G401 (cell line): Measurements from ENCODE around the gene SALL4. TPM values are rescaled to one million over a fixed set of nuclear protein-coding genes. Genes with fewer than 3 reads are reported as not detected.
"Not testable (repeated sequence)": the region's sequence is repeated elsewhere in the genome, so short reads cannot be mapped to it uniquely, and the experiment has no call there.

Experiments used
- DNase-seq: peaks from one replicate; pipeline ENCODE4 v3.0.0-alpha.2; 2015; ENCODE audit warnings: low spot score
- in situ Hi-C: cut with HindIII; loops from 2 replicates; pipeline ENCODE4 v1.10.0; 2016; ENCODE audit warnings: low sequenced_read_pairs, mixed read lengths
- total RNA-seq: library from RNA; depleted of rRNA; stranded (reverse); fragments of >200 nt; shearing (Covaris generic); gene quantifications from 2 replicates; pipeline ENCODE4 v1.2.3, GENCODE V29; 2014; rRNA removed

Gene SALL4
- total RNA-seq: 48.8 and 55.8 TPM in 2 replicates

DNA sequence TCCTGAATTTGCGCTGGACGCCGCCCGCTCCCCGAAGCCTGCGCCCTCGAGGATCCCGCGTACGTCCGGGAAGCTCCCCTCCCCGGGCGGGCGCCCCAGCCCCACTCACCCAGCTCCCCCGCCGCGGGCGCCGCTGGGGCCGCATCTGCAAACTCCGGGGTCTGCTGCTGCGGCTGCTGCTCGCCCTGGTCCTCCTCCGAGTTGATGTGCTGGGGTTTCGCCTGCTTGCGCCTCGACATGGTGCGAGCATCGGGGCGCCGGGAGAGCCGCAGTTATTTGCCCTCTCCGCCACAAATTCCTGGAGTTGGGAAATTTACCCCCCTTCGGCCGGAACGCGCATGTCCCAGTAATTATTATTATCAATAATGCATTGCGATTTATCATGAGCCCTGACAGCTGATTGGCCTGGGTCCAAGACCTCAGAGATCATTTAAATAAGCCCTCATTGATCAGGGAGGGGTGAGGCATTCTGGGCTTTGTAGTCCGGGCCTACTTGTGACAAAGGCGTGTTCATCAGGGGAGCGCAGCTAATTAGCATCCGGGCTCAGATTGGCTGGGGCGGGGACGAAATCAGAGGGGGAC, at the start of gene SALL4:
Gene SALL4 (minus strand): TSS at position 352 of the 582 bp plus-strand sequence. CDS start 113 bp downstream, at position 239.
- in situ Hi-C loops: no loop called here
- DNase-seq: peak; percentile 73

DNA sequence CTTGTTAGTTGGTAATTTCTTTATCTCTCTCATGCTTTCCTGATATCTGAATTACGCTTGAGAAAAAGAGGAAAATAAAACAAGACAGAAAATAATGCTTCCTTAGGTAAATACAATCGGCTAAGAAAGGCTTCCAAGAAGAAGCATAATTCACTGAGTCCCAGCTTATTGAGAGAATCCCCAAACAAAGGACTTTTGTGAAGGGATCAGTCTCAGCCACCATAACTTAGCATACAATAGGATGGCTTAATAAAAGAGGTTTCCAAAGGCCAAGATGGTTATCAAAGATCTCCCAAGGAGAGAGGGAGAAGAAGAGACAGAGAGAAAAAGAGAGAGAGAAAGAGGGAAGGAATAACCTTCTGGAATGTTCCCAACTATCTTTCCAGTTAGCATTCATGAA, 46.0 kb upstream of the SALL4 start:
- DNase-seq: no peak
- in situ Hi-C loops: no loop called here

DNA sequence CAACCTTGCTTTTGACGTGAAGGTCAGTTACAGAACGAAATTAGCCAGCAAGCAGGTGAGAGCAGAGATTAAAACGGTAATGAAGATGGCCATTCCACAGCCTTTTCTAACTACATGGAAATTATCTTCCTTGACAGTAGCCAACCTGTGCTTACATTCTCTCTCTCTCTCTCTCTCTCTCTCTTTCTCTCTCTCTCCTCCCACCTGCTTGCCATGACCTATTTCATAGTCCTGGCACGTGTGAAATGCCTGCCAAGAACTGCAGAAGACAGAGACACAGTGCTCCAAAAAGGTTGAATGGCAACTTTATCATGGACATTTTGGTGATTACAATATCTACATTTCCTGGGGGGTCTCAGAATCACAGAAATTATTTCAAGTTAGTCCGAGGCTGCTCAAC, 38.5 kb upstream of the SALL4 start:
- in situ Hi-C loops: no loop called here
- DNase-seq: peak; percentile 87

DNA sequence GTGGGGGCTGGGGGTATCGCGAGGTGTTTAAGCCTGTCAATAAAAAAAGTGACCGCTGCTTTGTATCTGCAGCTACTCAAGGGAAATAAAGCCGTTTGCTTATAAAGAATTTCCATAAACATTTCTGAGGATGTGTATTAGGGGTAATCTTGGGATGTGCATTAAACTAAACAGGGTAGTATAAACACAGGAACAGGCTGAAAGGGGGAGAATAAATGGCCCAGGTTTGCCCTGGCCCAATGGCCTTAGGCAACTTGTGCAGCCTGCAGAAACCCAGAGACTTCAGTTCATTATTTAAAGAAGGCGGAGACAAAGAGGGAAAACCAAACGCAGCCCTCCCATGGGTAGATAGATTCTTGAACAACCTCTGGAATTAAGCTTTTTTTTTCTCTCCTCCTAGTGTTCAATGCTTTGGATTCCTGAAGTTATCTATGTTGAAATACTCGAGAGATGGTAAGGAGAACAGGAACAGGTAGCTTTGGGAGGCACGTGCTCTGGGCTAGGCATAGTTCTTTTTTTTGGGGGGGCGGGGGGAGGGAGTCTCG, 35.6 kb upstream of the SALL4 start:
- in situ Hi-C loops: no loop called here
- no peak for DNase-seq

DNA sequence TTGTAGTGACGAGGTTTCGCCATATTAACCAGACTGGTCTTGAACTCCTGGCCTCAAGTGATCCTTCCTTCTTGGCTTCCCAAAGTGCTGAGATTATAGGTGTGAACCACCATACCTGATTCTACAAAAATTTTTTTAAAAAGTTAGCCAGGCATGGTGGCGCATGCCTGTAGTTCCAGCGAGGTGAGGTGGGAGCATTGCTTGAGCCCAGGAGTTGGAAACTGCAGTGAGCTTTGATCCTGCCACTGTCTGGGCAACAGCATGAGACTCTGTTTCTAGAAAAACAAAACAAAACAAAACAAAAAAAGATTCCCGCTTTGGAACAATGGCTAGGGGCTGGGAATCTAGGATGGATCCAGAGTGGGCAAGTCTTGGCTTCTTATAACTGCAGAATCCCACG, 35.1 kb upstream of the SALL4 start:
- in situ Hi-C loops: no loop called here
- no peak for DNase-seq

DNA sequence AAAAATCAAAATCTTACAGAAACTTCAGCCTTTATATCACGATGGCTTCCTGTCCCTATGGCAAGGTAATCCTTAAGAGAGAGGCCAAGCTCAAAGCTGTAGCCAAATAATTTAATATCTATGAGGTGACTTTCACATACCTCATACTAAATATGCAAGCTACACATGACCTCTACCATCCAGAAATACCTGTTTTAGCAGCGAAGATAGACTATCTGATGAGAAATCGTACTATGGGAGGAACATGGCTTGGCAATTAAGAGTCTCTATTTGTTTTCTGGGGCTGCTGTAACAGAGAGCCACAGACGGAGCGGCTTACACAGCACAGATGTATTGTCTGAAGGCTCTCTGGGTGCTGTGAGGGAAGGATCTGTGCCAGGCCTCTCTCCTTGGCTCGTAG, 31.0 kb upstream of the SALL4 start:
- no peak for DNase-seq
- in situ Hi-C loops: no loop called here

DNA sequence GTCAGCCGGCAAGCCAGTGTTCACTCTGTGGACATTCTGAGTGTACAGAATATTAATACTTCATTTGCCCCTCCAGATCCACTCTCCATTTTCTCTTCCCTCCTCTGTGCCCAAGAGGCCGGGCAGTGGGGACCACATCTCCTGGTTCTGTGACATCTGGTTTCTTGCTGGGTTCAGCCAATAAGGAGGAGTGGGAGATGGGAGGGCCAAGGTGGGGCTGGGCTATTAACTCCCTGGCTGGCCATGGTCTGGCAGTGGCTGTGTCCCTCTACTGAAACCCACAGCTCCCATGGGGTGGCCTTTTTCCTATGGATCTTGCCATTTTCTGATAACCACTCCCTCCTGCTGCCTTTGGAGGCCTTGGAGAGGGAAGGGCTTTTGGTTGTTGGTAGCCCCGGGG, 30.0 kb upstream of the SALL4 start:
- in situ Hi-C loops: no loop called here
- DNase-seq: no peak

DNA sequence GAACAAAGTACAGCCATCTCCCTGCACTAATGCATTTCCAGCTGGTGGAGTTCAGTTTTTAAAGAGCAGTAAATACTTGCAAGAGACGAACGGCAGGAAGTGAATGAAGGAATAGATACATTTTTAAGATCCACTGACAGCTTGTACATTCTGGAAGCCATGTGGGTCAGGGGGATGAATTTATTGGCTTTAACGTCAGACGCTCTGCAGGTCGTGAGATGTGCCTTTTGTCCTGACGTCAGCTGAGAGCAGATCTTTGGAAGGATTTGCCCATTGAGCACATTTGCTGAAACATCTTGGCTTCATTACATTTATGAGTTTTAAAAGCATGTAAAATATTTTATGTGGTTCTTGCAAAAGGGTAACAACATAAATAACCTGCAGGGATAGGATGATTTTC, 29.5 kb upstream of the SALL4 start:
- in situ Hi-C loops: no loop called here
- DNase-seq: no peak

DNA sequence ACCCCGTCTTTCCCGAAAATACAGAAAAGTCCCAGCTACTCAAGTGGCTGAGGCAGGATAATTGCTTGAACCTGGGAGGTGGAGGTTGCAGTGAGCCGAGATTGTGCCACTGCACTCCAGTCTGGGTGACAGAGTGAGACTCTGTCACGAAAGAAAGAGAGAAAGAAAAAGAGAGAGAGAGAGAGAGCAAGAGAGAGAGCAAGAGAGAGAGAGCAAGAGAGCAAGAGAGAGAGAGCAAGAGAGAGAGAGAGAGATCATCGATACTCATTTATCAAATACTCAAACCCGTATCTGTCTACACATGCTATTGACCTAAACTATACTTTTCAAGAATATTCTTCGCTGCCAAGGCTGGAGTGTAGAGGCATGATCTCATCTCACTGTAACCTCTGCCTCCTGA, 28.2 kb upstream of the SALL4 start:
- no peak for DNase-seq
- in situ Hi-C loops: no loop called here

DNA sequence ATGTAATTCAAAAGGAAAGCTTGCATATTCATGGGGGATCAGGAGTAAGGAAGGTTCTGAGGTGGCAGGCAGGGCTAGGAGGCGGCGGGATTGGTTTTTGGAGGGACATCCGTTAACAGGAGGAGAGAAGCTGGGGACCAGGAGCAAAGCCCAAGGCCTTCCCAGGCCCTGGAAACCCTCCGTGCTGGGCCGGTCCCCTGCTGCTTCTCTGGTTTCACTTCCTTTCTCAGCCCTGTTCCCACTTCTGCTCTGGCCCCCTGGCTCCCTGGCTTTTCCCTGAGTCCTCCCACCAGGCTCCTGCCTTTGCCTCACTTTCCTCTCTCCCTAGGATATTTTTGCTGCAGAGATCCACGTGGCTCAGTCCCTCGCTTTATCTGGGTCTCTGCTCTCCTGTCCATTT, 26.4 kb upstream of the SALL4 start:
- in situ Hi-C loops: no loop called here
- no peak for DNase-seq

DNA sequence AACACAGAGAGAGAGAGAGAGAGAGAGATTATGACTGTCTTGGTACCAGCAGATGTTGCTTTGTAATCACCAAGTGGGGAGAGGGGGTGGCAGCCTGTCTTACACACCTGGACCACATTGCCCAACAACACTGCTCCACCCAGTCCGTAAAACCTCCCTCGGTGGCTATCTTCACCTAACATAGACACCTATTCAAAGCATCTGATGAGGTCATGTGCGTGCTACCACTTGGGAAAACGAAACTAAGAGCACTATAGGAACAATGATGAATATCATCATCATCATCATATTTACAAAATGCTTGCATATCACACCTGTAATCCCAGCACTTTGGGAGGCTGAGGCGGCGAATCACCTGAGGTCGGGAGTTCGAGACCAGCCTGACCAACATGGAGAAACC, 24.1 kb upstream of the SALL4 start:
- DNase-seq: no peak
- in situ Hi-C loops: no loop called here

DNA sequence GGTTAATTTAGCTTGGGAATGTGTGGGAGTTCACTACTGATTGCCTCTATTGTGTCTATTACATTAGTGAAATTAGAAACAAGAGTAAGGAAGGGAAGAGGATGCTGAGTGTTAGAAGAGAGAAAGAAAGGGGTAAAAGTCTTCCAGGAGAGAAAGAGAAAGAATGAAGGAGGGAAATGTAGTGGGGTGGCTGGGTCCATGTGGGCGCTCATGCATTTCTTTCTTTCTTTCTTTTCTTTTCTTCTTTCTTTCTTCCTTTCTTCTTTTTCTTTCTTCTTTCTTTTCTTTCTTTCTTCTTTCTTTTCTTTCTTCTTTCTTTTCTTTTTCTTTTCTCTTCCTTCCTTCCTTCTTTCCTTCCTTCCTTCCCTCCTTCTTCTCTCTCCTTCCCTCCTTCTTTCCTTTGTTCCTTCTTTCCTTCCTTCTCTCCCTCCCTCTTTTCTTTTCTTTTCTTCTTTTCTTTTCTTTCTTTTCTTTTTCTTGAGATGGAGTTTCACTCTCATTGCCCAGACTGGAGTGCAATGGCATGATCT, 16.2 kb upstream of the SALL4 start:
- no peak for DNase-seq
- in situ Hi-C loops: no loop called here

DNA sequence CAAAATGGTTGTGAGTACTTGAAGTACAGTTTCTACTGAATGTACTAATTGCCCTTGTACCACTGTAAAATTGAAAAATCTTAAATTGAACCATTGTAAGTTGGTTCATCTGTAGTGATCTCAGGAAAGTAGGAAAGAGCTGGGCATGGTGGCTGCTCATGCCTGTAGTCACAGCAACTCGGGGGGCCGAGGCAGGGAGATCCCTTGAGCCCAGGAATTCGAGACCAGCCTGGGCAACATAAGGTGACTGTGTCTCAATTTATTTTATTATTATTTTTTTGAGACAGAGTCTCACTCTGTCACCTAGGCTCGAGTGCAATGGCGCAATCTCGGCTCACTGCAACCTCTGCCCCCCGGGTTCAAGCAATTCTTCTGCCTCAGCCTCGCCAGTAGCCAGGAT, 14.5 kb upstream of the SALL4 start:
- in situ Hi-C loops, DNase-seq: not testable (repeated sequence)

DNA sequence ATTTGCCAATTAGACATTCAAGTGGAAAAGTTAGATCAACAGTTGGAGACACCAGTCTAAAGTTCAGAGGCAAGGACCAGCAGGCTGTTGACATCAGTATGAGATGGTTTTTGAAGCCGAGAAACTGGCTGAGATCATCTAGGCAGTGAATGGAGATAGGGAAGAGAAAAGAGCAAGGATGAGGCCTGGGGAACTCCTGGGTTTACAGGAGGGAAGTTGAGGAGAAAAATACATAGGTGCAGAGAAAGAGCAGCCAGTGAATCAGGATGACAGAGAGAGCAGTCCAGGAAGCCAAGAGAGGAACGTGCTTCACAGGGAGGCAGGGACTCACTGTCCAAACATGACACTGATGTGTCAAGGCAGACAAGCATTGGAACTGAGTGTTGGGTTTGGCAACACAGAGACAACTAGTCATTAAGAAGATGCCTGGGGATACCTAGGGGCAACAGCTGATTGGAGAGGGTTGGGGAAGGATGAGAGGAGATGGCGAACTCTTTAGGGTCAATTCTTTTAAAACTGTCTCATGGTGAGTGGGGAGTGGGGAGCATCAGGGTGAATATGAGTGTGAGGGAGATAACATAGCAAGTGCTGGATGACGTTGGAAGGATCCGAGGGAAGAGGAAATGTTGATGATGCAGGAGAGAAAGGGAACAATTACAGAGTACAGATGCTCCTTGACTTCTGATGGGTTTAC, 13.2 kb upstream of the SALL4 start:
- in situ Hi-C loops: no loop called here
- DNase-seq: no peak

DNA sequence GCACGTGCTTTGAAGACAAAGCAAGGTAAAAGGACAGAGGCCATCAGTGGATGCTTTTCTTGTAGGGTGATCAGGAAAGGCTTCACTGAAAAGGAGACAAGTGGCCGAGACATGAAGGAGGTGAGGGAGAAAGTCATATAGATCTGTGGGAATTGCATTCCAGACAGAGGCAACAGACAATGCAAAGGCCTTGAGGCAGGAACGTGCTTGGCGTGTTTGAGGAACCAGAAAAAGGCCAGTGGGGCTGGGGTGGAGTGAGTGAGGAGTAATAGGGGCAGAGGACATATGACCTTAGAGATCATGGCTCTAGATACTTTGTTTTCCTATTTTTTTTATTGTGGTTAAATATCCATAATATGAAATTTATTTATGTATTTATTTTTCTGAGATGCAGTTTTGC, 10.5 kb upstream of the SALL4 start:
- DNase-seq: no peak
- in situ Hi-C loops: no loop called here

DNA sequence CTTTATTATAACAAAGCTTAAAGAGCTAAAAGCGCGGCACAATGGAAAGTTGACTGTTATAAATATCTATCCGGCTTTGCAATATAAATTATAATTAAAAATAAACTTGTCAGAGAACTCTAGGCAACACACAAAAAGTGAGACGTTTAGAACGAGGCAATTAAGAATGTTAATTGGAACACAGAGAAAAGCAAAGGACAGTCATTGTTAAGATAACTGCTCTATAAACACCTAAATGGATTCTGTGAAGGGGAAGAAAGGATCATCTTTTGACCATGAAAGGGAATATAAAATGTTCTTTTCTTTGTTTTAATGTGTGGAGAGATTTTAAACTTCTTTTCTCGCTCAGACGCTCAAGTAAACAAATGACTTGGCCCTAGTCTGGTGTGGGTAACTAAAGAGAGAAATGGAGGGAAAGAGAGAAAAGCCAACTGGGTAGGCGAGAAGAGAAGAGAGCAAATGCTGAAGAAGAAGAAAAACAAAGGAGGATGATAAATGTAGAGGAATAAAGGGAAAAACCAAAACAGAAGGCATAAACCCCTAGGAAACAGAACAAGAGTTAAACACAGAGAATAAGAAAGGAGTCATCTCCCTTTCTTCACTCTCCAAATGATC, 9.3 kb upstream of the SALL4 start:
- no peak for DNase-seq
- in situ Hi-C loops: no loop called here

DNA sequence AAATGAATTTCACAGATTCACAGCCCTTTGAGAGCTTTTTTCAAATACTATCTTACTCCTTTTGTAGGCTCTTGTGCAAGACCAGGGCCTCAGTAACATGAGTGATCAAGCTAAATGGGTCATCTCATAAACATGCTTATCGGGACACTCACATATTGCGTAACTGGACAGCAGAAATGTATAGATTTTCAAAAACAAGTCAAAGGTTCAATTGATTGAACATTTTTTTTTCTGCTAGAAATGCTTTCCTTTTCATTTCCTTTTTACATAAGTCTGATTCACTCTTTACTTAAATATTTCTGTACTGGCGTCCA, 8.7 kb upstream of the SALL4 start:
- no peak for DNase-seq
- in situ Hi-C loops: no loop called here

DNA sequence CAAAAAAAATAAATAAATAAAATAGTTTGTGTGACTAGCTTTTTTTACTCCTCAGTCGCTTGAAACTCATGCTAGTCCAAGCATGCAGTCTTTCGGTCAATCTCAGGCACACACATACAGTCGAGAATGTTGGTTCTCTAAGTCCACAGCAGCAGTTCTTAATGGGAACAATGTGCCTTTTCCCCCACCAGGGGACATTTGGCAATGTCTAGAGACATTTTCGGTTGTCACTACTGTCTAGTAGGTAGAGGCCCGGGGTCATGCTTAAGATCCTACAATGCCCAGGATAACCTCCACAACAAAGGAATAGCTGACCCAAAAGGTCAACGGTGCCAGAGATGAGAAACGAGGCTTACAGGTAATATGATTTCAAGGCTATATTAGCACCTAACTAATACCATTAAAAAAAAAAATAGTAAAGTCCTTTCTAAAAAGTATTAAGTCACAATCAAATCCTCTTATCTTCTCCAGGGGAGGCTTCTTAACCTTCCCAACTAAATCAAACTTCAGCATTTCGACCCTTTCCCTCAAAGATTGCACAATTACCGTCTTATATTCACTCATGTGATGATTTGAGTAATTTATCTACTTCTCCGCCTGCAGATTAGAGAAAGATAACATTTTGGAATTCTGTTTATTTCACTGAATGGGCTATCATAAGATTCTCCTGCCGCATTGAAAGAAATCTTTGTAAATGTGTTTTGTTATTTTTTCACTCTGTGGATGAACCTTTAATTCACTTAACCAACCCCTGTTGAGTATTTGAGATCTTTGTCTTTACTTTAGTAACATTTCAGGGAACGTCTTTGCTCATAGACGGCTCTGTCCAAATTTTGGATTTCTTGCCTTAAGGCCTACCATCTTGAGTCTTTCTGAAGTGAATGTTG, 8.1 kb upstream of the SALL4 start:
- DNase-seq: no peak
- in situ Hi-C loops: no loop called here

DNA sequence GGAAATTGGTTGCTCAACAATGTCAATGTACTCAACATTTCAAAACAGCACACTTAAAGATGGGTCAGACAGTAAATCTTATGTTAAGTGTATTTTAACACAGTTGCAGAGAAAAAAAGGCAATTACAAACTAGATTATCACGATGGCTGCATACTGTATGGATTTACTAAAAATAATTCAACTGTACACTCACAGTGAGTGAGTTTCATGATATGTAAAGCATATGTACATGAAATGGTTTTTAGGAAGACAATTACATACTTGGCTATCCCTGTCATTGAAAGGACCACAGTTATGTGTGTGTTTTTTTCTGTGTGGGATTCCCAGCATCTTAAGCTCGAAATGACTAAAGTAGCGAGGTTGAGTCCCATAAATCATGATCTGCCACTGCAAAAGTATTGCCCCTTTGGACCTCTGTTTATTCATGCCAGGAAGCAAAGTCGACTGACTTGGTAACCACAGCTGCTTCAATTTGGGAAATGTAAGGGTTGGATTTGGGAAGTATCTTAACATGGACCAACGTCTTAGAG, 5.5 kb upstream of the SALL4 start:
- DNase-seq: no peak
- in situ Hi-C loops: no loop called here
